Effector memory CD4-positive, alpha-beta T cell (primary cell): ENCODE measurements around the gene SERPINB1.

Source experiments
- DNase-seq, 3 donors: peaks; one replicate each; pipeline ENCODE4 v3.0.0-alpha.2; 2020
- H3K27ac ChIP-seq: 2 replicates; pipeline ENCODE4 v1.7.0; 2013; ENCODE audit warnings: mild to moderate bottlenecking, low read length, moderate library complexity; ENCODE audit not compliant: insufficient read depth, poor library complexity, severe bottlenecking
- H3K27me3 ChIP-seq: replicated peaks from 2 replicates; pipeline ENCODE4 v1.7.0; 2013; ENCODE audit warnings: mild to moderate bottlenecking, low read length; ENCODE audit not compliant: insufficient read depth, control insufficient read depth, poor library complexity, severe bottlenecking
- H3K36me3 ChIP-seq: 2 replicates; pipeline ENCODE4 v1.7.0; 2013; ENCODE audit warnings: mild to moderate bottlenecking, low read length, moderate library complexity; ENCODE audit not compliant: control insufficient read depth, insufficient read depth
- H3K4me1 ChIP-seq: 2 replicates; pipeline ENCODE4 v1.7.0; 2013; ENCODE audit warnings: low read length, mild to moderate bottlenecking; ENCODE audit not compliant: control insufficient read depth, insufficient read depth, poor library complexity, severe bottlenecking
- H3K4me3 ChIP-seq: 2 replicates; pipeline ENCODE4 v1.7.0; 2013; ENCODE audit warnings: low read length, low read depth, mild to moderate bottlenecking; ENCODE audit not compliant: insufficient read depth, poor library complexity, severe bottlenecking
- H3K9me3 ChIP-seq: 2 replicates; pipeline ENCODE4 v1.7.0; 2013; ENCODE audit warnings: mild to moderate bottlenecking, low read length, moderate library complexity; ENCODE audit not compliant: control insufficient read depth

Gene SERPINB1

DNA sequence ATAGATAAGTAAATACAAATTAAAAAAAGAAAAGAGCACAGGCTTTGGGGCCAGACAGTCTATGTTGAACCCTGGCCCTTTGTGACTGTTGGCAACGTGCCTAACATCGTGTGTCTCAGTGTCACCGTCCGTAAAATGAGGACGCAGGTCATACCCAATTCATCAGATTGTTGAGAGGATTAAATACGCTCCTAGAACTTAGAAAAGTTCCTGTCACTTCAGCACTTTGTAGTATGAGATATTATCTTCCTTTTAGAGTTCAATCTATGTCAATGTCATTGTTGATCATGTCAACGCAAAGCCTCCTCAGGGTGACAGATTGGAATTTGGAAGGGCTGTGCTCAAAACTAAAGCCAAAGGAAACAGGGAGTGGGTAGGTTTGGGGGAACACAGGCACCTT, 21.7 kb downstream of the SERPINB1 start:
- DNase-seq, result no peak
- Histone ChIP-seq H3K27ac (no peak overlapping the region), H3K9me3 (no peaks in the 10 kb centered on the region), H3K36me3 (no peaks in the 10 kb centered on the region), H3K27me3 (no peaks in the 10 kb centered on the region), H3K4me1 (no peaks in the 10 kb centered on the region), H3K4me3 (no peak overlapping the region)

DNA sequence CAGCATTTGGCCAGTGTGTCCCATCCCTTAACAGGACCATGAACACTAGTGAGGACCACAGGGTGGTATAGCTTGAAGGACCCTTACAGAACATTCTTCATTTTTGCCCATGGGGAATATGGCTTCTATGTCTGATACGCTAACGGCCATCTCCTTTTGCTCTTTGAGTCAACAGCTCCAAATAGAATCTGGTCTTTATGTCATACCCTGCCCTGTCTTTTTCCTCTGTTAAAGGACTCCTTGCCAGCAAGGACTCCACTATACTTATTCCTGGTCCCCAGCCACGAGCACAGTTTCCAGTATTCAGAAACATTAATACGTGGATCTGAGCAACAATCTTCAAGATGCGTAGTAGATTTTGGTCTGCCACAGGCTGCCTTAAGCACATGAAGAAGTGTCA, 22.5 kb downstream of the SERPINB1 start:
- DNase-seq, result no peak
- Histone ChIP-seq H3K9me3 (no peaks in the 10 kb centered on the region), H3K4me1 (no peaks in the 10 kb centered on the region), H3K27ac (no peak overlapping the region), H3K4me3 (no peak overlapping the region), H3K27me3 (no peaks in the 10 kb centered on the region), H3K36me3 (no peaks in the 10 kb centered on the region)

DNA sequence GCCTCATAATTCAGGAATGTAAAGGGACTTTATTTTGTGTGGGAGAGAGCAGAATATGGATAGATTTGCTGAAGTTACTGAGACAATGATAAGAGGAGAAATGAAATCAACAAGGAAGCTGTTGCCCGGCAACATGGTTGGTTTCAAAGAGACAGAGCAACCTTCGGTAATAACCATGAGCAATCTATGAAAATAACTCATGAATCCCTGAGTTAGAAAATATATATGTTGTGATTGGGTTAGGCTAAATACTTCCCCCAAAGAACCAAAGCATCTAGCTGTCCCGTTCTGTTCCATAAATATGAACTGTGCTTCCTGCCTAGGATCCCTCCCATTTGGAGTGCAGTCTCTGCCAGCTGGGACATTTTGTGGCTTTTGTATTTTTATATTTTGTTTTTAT, 23.1 kb downstream of the SERPINB1 start:
- H3K27me3 ChIP-seq, result no peaks in the 10 kb centered on the region
- H3K36me3 ChIP-seq, result no peaks in the 10 kb centered on the region
- H3K4me1 ChIP-seq, result no peaks in the 10 kb centered on the region
- H3K9me3 ChIP-seq, result no peaks in the 10 kb centered on the region
- DNase-seq, result no peak
- H3K4me3 ChIP-seq, result no peak overlapping the region
- H3K27ac ChIP-seq, result no peak overlapping the region

DNA sequence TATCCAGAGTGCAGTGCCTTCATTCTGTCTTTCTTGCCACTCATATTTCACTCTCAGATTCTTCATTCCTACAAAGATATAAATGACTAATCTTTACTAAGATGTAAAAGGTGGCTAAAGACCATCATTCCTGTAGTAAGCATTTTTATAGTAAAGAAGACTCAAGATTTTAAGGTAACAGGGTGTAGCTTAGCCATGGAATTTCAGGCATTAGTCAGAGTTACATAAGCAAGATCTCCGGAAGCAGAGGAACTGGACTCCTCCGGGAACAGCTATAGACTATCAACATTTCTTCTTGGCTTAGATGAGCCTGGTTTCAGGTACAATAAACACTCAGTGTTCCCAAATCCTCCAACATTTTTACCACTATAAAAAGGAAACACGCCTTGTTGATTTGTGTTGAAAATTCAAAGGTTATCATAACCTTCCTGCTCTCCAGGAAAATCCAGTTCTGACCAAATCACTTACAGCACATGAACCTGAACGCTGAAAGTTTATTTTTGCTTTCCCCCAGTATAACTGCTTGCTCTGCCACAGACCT, 23.7 kb downstream of the SERPINB1 start:
- H3K9me3 ChIP-seq, result no peaks in the 10 kb centered on the region
- no peak overlapping the region for H3K4me3 ChIP-seq
- no peak for DNase-seq
- H3K36me3 ChIP-seq, result no peaks in the 10 kb centered on the region
- H3K27me3 ChIP-seq, result no peaks in the 10 kb centered on the region
- no peaks in the 10 kb centered on the region for H3K4me1 ChIP-seq
- H3K27ac ChIP-seq, result no peak overlapping the region

DNA sequence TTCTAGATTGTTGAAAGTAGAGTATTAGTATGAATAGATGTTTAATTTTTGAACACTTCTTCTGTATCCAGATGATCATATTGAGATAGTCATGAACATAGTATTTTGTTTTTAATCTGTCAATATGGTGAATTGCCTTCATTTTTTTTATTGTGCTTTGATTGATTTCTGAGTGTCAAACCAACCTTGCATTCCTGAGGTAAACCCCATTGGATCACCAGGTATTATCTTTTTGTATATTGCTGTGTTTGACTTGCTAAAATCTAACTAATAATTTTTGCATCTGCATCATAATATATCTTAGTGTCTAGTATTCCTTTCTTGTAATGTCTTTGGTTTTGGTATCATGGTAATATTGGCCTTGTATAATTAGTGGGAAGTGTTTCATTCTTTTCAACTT, 25.5 kb downstream of the SERPINB1 start:
- no peak overlapping the region for H3K27ac ChIP-seq
- H3K36me3 ChIP-seq, result no peaks in the 10 kb centered on the region
- no peak for DNase-seq
- no peak overlapping the region for H3K4me3 ChIP-seq
- no peaks in the 10 kb centered on the region for H3K4me1 ChIP-seq
- H3K9me3 ChIP-seq, result no peaks in the 10 kb centered on the region
- no peaks in the 10 kb centered on the region for H3K27me3 ChIP-seq

DNA sequence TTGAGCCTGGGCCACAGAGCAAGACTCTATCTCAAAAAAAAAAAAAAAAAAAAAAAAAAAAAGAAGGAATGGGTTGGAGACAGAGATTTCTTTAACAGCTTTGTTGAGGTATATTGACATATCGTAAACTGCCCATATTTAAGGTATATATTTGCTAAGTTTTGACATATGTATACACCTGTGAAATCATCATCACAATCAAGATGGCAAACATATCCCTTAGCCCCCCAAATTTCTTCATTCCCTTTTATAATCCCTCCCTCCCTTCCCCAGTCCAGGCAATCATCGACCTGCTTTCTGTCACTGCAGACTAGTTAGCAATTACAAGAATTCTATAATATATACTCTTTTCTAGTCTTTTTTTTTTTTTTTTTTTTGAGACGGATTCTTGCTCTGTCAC, 29.0 kb downstream of the SERPINB1 start:
- H3K4me3 ChIP-seq, result no peak overlapping the region
- H3K9me3 ChIP-seq, result no peaks in the 10 kb centered on the region
- H3K36me3 ChIP-seq, result no peaks in the 10 kb centered on the region
- H3K27me3 ChIP-seq, result no peaks in the 10 kb centered on the region
- H3K4me1 ChIP-seq, result no peaks in the 10 kb centered on the region
- DNase-seq, result no peak
- H3K27ac ChIP-seq, result no peak overlapping the region

DNA sequence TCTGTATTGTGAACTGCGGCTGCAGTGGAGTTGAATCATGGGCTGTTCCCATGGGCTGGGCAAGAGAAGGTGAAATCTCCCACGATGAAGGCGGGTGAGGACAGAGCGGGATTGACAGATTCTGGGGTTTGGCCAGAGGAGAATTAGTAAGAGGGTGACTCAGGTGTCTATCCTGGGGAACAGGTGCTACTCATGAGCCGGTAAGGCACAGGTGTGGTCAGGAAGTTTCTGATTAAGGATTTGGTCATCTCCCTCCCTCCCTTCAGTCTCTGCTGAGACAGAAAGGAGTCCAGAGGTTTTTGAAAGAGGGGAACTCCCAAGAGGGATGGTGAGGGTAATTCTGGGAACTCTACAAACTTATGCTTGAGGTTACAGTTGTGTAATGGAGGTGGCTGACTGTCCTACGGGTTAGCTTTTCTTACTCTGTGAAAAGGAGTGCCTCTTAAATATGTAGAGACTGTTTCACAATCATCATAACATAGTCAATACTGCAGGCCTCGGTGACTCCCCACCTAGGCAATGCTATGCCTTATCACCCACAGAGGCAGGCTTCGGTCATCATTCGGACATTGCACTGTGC, 31.5 kb downstream of the SERPINB1 start:
- Histone ChIP-seq H3K4me1 (no peaks in the 10 kb centered on the region), H3K9me3 (no peaks in the 10 kb centered on the region), H3K4me3 (no peak overlapping the region), H3K36me3 (no peaks in the 10 kb centered on the region), H3K27me3 (no peaks in the 10 kb centered on the region), H3K27ac (no peak overlapping the region)
- DNase-seq, result no peak

DNA sequence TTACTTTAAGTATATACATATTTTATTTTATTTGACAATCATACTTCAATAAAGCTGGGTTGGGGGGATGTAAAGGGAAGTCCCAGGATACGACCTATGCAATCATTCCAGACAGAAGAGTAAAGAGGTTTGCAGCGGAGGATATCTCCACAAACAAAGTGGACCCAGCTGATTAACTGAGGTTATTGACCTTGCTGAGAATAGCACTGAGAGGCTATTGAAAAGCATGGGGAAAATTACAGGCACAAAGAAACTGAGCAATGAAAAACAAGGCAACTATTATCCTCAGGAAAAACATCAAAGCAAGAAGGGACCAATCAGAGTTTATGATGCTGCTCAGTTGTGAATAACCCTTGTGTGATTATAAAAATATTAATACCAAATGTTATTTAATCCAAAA, 32.6 kb downstream of the SERPINB1 start:
- DNase-seq, result no peak

DNA sequence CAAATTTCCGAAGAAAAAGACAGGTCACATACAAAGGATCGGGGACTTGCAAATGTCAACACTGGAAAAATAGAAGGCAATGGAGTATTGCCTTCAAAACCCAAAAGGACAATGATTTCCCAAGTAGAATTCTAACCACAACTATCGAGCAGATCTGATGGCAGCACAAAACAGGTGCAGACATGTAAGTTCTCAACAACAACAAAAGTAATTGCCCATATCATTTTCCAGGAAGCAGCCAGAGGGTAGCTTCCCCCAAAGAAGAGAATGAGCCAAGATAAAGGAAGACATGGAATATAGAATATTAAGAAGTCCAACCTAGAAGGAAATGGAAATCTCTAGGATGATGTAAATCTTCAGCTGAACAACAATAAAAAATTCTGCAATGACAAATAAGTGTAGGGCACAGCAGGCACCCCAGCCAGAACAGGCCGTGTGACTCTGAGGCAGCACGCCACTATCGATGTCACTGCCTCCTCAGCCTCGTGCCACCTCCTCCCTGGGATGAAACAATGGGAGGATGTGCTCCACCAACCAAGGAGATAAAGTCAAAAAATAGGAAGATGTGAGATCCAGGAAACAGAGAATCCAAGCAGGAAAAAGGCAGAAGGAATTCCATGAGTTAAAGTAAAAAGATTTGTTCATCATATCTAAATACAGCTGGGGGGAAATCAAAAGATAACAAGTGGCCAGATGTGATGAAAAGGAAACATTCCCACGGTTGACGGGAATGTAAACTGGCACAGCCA, 34.1 kb downstream of the SERPINB1 start:
- DNase-seq, result no peak
- no peak overlapping the region for H3K27ac ChIP-seq
- no peaks in the 10 kb centered on the region for H3K27me3 ChIP-seq
- H3K36me3 ChIP-seq, result no peaks in the 10 kb centered on the region
- no peak overlapping the region for H3K4me3 ChIP-seq
- H3K9me3 ChIP-seq, result no peaks in the 10 kb centered on the region
- H3K4me1 ChIP-seq, result no peaks in the 10 kb centered on the region

More for the DNA sequence above, 32.6 kb downstream of the SERPINB1 start:
- Histone ChIP-seq H3K27ac (no peak overlapping the region), H3K9me3 (no peaks in the 10 kb centered on the region), H3K36me3 (no peaks in the 10 kb centered on the region), H3K4me1 (no peaks in the 10 kb centered on the region), H3K27me3 (no peaks in the 10 kb centered on the region), H3K4me3 (no peak overlapping the region)

DNA sequence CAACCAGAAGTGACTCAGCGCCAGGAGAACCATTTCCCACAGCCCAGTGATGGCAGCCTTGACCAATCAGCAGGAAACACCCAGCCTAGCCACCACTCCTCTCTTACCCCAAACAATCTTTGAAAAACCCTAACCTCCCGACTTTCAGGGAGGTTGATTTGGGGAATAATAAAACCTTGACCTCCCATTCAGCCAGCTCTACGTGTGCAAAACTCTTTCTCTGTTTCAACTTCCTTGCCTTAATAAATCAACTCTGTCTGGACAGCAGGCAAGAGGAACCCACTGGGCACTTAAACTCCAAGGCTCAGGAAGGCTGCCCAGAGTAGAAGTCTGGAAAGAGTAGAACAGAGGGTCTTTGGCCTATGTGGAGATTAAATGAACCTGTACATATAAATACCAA, 35.0 kb downstream of the SERPINB1 start:
- no peaks in the 10 kb centered on the region for H3K27me3 ChIP-seq
- H3K9me3 ChIP-seq, result no peaks in the 10 kb centered on the region
- no peak for DNase-seq
- H3K4me3 ChIP-seq, result no peak overlapping the region
- H3K4me1 ChIP-seq, result no peaks in the 10 kb centered on the region
- no peak overlapping the region for H3K27ac ChIP-seq
- H3K36me3 ChIP-seq, result no peaks in the 10 kb centered on the region
